GM19023 (cell line): Measurements from ENCODE around the gene PRR5.

Experiments used
- ATAC-seq: cut with Tn5 transposase; IDR thresholded peaks from one replicate; pipeline ENCODE4 v1.9.1; 2021; ENCODE audit warnings: mild to moderate bottlenecking, moderate library complexity; ENCODE audit not compliant: unreplicated experiment

The PRR5 gene

GRCh38 chr22:44691796-44692661, 10.0 kb upstream of the PRR5 start:
- ATAC-seq: no peak

- ATAC-seq: no peak
These were observed 9.4 kb upstream of the PRR5 start for GRCh38 chr22:44692662-44693007.

- ATAC-seq: no peak
These were observed 8.9 kb upstream of the PRR5 start for GRCh38 chr22:44693145-44693544.

- no peak for ATAC-seq
These were observed 8.2 kb upstream of the PRR5 start for GRCh38 chr22:44693756-44694155.

GRCh38 chr22:44697423-44698141, 4.4 kb upstream of the PRR5 start:
- ATAC-seq: no peak

GRCh38 chr22:44698531-44699421, 3.2 kb upstream of the PRR5 start:
- ATAC-seq: no peak

- ATAC-seq: no peak
These were observed 1.5 kb upstream of the PRR5 start for GRCh38 chr22:44700456-44700855.

- no peak for ATAC-seq
These were observed 715 bp upstream of the PRR5 start for GRCh38 chr22:44701187-44701790.

GRCh38 chr22:44702479-44703198, 635 bp downstream of the PRR5 start:
- peak; percentile 21 for ATAC-seq

- ATAC-seq: no peak
These were observed 1.4 kb downstream of the PRR5 start for GRCh38 chr22:44703255-44703870.

GRCh38 chr22:44704159-44705021, 2.4 kb downstream of the PRR5 start:
- no peak for ATAC-seq

- no peak for ATAC-seq
These were observed 3.0 kb downstream of the PRR5 start for GRCh38 chr22:44705022-44705297.

GRCh38 chr22:44706488-44706887, 4.5 kb downstream of the PRR5 start:
- no peak for ATAC-seq

- ATAC-seq: no peak
These were observed 5.2 kb downstream of the PRR5 start for GRCh38 chr22:44707178-44707577.

- no peak for ATAC-seq
These were observed 5.7 kb downstream of the PRR5 start for GRCh38 chr22:44707752-44708151.

- no peak for ATAC-seq
These were observed 7.9 kb downstream of the PRR5 start for GRCh38 chr22:44709881-44710392.

GRCh38 chr22:44710474-44711240, 8.7 kb downstream of the PRR5 start:
- no peak for ATAC-seq

- no peak for ATAC-seq
These were observed 9.2 kb downstream of the PRR5 start for GRCh38 chr22:44711241-44711560.
